ENCODE results near the gene SEC24B.
A peak's percentile ranks its signal among the peaks of the same experiment; 100 is the strongest.

Gene SEC24B

DNA sequence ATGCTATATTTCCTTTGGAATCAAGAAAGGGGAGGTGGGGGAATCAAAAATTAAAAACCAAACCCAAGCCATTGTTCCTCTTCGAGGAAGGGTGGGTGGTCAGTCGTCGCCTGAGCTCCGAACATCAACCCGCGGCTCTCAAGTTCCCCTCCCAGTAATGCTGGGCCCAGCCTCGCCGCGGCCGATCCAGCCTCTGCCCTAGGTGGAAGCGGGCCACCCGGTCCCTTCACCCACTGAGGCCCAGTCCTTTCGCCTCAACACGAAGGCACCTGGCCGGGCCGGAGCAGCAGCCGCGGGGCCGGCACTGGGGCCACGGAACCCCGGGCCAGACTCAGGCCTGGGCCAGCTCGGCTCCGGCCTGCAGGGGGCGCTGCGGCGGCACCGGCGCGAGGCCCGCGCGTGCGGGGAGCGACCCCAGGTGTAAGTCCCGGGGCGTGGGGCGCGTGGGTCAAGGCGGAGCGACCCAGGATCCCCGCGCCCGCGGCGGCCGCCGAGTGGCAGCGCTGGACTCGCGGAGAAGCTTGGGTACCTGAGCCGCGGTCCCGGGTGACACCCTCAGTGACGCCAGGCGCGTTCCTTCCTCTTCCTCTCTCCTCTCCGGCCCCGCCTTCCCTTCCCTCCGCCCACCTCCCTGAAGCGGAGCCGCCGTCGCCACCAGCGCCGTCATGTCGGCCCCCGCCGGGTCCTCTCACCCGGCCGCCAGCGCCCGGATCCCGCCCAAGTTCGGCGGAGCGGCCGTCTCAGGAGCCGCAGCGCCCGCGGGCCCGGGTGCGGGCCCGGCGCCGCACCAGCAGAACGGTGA lies at the start of gene SEC24B:
TSS of gene SEC24B (plus strand) at position 611 of the 802 bp plus-strand sequence. CDS start at position 666, 55 bp downstream.
- peak; percentile 90 for DNase-seq (ENCODE audit: low spot score)

DNA sequence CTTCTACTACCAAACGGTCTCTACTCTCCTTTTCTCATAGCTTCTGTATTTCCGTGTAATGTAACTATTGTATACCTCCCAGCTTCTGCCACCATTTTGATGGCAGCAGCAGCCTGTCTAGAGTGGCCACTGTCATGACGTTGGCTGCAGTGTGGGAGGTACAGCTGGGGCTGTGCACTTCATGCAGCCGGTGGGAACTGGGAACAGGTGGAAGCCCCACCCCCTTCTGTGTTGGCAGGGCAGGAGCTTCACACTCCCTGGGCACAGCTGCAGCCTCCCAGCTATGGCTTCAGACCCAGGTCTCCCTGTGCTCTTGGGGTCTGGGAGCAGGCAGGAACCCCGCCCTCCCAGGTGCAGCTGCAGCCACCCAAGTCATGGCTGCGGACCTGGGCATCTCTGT lies 49.8 kb upstream of the SEC24B start:
- DNase-seq (ENCODE audit: low spot score), result no peak

DNA sequence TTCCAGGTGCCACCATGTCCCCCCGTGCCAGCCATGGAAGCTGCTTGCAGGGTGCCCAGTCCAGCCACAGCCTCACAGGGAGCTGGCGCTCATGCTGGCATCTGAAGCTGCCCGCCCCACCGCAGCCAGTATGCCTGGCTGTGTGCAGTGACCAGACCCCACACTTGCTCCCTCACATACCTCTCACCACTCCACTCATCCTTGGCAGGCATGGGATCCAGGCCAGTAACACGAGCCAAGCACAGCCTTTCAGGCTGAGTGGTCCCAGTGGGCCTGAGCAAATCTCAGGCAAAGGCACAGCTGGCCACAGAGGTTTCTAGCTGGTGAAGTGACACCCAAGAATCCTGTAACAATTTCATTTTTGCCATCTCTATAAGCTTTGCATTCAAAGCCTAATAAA lies 48.4 kb upstream of the SEC24B start:
- no peak for DNase-seq (ENCODE audit: low spot score)

DNA sequence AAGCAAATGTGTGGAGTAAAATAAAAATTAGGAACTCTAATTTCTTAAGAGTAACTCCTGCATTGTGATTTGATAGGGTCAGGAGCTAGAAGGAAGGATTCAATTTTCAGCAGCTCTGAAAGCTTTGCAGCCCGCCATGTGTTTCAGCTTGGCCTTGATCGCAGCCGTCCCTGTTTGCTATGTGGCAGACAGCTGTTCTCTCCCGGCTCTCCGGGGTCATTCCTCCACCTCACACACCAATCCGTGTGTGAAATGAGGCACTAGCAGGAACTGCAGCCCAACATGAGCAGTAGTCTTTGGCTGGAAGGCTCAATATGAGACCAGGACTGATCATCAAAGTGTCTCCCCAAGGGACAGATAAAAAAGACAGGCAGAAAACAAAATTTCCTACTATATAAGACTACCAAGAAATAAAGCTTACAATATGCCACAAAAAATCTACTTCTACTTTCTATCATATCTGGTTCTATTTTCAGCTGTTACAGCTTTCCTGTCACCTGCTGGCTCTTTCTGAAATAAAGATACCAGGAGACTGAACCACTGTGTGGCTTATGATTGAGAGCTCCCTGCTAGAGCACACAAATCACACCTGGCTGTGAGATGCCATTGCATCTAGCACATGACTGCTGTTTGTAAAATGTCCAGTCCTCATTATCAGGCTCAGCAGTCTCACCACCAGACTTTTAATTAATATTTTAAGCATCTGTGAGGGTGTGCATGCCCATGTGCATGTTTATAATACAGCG lies 44.1 kb upstream of the SEC24B start:
- DNase-seq (ENCODE audit: low spot score), result no peak

DNA sequence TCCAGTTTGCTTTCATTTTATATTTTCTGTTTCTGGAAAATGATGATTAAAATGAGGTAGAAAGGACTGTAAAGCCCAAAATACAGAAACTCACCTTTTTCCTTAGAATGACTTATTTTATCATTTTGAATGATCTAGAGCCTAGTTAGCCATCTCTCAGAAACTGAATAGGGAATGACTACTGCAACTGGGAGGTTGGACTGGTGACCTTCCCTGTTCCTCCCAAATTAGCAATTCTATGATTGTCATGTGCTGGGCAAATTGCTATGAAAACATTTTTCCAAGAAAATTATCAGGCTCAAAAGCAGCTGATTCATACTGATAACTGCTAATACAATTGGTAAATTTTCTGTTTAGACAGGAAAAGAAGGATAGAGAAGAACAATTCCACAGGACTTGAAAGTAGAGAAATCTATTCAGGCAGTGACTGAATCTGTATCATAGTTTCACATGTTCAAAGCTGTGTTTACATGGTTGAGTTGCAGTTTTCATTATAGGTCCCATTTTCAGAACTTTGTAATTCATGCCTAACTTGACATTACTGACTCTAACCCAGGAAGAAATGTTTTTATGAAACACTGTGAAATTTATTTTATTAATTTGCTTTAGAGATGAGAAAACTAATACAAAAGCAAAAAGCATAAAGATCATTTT lies 43.4 kb upstream of the SEC24B start:
- DNase-seq (ENCODE audit: low spot score), result no peak

DNA sequence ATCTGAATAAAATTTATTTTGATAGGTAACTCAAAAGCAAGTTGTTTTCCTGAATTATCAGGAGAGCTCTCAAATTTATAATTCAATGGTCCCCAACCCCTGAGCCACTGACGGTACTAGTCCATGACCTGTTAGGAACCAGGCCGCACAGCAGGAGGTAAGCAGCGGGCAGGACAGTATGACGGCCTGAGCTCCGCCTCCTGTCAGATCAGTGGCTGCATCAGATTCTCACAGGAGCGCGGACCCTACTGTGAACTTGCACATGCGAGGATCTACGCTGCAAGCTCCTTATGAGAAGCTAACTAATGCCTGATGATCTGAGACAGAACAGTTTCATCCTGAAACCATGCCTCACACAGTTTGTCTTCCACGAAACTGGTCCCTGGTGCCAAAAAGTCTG lies 37.9 kb upstream of the SEC24B start:
- no peak for DNase-seq (ENCODE audit: low spot score)

DNA sequence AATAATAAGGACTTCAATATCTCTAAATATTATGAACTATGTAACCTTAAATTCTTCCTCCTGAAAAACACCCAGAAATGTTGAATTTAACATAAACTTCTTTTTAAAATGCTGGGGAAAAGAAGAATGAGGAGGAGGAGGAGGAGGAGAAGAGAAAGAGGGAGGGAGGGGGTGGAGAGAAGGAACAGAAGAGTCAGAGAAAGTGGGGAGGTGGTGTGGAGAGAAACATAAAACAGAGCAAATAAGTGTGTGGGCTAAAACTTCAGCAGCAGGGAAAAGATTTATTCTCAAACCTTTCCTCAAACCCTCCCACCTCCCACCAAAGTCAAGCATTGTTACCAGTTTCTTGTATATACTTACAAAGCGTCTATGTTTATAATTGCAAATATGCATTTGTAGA lies 34.7 kb upstream of the SEC24B start:
- DNase-seq (ENCODE audit: low spot score), result no peak

DNA sequence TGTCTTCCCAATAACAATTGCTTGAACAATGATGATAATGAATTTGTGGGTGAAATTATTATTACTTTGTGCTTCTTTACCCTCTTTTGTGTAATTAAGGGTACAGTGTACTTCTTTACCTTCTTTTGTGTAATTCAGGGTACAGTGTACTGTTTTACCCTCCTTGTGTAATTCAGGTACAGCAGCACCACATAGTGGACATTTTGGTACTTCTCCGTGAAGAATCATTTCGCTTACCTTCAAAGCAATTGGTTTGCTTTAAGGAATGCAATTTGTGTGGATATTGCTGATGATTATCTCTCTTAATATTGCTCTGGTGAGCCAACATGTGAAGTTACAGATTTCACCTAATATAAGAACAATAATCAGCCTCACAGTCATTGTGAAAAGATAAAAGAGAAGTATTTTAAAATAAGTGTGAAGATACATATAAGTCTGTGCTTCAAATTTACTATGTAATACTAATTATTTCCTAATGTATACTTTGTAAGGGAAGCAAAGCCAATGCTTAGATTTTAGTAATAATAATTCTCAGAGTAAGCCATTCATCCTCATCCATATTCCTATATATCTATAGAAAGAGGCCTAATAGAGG lies 27.2 kb upstream of the SEC24B start:
- peak; percentile 47 for DNase-seq (ENCODE audit: low spot score)

DNA sequence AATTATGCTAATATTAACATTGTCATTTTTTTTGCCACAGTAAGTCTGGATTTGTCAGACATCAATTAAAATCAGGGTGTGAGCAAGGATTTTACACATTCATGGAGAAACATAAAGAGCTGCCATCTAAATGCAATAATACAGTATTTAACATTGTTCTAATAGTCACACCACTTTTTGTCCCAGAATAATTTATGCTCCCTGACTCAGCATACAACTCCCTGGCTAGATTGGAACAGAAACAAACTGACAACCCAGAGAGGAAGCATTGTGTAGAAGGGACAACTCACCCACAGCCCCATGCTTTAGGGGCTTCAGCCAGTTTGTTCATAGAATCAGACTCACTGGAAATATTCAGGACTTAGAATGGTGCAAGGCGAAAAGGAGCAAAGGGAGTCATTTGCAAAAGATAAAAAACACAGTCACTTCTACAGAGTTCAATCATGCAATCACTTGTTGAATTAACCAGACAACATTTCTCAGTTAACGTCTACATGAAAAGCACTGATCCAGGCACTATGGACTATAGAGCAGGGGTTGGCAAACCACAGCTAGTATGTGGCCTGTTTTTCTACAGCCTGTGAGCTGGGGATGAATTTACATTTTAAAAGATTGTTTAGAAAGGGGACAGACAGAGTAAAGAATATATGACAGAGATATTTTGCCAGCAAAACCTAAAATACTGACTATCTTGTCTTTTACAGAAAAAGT lies 26.4 kb upstream of the SEC24B start:
- DNase-seq (ENCODE audit: low spot score), result no peak

DNA sequence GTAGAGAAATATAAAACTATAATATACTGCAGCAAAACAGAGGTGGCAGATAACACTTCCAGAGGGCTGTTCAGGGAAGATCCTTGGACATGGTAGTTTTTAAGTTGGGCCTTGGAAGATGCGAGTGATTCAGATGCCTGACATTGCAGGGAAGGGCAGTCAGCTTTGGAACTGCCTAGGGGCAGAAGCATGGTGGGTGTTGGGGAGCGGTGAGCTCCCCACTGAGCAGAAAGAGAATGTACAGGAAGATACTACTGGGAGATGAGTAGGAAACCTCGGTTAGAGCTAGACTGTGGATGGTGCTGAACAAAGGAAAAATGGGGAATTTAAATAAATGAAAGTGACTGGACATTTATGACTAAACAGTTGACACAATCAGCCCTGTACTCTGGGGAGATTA lies 24.9 kb upstream of the SEC24B start:
- DNase-seq (ENCODE audit: low spot score), result no peak

DNA sequence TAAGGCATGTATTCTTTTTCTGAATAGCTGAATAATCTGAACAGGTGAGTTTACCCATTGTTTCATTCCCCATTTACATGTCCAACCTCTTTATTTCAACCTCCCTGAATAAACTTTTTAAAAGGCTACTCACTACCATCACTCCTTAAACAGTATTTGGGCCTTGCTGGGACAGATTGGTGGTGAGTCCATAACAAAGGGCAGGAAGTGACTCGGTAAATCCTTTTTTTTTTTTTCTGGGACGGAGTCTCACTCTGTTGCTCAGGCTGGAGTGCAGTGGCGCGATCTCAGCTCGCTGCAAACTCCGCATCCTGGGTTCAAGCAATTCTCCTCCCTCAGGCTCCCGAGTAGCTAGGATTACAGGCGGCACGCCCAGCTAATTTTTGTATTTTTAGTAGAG lies 23.4 kb upstream of the SEC24B start:
- DNase-seq (ENCODE audit: low spot score), result no peak

DNA sequence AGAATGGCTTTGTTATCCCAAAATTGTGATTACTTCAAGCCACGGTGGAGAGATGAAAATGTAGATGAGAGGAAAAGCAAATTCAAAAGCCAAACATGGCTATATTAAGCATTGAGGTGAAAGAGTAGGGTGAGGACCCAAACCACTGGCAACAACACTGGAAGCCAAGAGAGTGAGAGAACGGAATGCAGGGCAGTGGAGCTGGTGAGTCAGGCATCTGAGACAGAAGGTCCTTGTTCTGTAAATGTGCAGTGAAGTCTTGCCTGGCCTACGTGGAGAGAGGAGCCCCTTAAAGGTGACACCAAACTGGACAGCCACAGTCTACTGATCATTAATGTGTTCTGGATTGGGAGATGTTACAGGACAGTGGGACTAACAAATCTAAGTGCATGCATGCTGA lies 22.8 kb upstream of the SEC24B start:
- DNase-seq (ENCODE audit: low spot score), result no peak

DNA sequence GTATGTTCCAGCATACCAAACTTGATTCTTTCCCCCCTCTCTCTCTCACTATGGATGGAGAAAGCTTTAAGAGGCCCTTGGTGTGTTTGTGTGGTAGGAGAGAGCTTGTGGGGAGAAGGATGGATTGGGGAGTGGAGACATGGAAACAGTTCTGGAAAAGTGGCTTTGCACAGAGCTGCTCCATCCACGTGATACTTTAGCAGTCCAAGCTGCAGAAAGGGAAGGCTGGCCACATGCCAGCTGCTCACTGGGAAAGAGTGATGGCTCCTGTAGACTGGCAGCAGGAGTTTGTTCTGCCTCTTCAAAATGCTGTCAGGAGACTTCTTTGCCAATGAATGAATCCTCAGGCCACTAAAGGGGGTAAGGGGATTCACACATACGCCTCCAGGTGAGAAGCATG lies 21.7 kb upstream of the SEC24B start:
- no peak for DNase-seq (ENCODE audit: low spot score)

DNA sequence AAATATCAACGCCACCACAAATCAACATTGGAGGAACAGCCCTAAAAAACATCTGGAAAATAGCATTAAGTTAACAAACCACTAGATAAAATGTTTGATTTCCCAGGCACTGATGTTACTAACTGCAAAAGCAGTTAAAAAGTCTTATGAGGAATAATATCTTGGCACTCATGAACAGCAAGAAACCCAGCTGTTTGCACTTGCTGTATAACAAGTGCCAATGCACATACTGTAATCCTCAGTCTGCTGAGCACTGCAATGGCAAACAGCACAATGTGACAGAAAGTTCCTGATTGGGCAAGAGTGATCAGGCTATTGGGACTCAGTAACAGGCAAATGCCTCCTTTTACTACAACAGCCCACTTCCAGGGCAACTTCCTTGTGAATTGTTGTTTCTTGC lies 20.8 kb upstream of the SEC24B start:
- DNase-seq (ENCODE audit: low spot score), result no peak

DNA sequence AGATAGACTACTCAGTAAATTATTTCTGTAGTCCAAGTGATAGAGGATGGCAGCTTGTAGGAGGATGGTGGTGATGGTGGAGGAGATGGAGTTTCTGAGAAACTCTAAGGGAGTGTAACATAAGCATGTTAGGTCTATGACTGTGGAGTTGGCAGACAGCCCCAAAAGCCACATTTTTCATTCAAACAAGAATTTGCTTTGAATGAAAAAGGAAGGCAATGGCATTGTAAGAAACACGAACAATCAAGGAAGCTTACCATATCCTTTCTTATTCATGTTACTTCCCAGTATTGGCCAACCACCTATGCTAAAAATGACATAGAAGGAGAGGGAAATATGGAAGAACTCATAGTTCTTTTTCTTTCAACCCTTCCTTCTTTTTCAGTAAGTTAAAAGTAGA lies 18.7 kb upstream of the SEC24B start:
- DNase-seq (ENCODE audit: low spot score), result no peak

DNA sequence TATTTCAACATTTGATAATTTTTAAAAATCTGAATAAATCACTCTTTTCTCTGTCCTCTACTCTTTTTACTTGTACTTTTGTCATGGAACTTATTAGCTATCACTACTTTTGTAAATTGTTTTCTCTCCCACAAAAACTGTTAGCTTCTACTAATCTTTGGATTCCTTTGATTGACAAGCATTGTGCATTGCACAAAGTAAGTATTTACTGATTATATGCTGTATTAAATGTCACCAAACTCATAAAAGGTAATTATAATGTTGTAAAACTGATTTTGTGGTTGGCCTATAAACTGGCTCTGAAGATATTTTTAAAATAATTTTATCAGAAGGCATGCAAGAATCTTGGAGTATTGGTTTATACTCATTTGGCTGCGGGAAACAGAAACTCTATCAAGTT lies 15.0 kb upstream of the SEC24B start:
- no peak for DNase-seq (ENCODE audit: low spot score)

DNA sequence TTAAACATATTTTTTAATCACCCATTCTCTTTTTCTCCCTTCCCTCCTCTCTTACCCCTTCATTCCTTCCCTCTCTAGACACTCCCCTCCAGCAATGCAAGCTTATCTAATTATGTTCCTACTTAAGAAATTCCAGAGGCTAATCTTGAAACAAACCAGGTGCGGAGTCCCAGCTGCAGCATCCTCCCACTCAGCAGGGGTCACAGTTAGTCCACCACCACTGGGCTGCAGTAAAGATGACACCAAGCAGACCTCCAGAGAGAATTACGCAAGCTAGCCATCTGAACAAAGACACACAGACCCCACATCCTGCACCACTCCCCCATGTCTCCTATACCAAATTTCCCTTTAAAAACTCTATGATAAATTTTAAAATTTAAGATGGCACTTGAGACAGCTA lies 13.9 kb upstream of the SEC24B start:
- DNase-seq (ENCODE audit: low spot score), result no peak

DNA sequence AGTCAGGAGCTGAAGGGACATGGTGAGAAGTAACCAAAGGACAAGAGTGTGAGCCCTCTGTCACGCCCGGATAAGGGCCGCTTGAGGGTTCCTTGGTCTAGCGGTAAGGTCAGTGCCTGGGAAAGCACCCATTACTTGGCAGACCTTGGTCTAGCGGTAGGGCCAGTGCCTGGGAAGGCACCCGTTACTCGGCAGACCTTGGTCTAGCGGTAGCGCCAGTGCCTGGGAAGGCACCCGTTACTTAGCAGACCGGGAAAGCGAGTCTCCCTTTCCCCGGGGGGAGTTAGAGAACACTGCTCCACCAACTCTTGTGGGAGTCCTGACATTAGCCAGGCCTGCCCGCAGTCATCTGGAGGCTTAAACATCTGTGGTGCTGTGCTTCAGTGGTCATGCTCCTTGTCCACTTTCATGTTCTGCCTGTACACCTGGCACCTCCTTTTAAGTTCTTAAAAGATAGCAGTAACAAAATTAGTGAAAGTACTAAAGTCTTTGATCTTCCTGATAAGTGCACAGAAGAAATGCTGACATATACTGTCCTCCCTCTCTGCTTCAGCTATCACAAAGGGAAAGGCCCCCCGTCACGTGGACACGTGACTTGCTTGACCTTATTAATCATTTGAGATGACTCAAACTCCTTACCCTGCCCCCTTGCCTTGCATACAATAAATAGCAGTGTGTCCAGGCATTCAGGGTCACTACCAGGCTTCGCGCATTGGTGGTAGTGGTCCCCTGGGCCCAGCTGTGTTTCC lies 9.3 kb upstream of the SEC24B start:
- no peak for DNase-seq (ENCODE audit: low spot score)

DNA sequence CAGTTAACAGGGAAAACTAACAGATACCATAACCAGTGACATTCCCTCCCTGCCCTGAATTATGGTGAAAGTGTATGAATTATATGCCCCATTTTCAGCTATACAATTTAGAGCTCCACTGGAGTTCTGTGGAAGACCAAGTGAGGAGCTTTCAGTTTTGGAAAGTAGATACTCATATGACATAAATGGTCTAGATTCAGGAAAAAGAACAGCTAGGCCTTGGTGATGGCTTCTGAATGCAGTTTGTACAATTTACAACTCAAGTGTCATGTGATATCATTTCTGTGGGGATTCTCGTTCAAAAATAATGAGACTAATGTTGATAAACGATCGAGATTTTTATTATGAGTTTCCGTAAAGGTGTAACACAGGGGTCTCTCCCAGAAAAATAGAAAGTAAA lies 8.2 kb upstream of the SEC24B start:
- DNase-seq (ENCODE audit: low spot score), result no peak

DNA sequence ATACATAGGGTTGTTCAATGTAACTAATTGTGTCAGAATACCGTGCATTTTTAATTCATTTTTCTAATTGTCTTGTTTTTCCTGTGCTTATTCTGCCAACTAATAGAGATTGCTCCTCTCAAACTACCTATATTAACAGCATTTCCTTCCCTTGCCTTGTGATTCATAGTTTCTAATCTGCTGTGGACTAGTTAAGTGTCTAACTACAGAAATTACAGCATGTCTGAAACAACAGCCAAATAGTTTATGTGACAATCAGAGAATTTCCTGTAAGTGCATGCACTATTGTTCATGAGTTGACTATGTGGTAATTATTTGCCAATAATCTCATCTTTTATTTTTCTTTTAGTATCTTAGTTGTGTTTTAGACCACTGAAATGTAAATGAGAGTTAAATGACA lies 4.1 kb upstream of the SEC24B start:
- DNase-seq (ENCODE audit: low spot score), result no peak

DNA sequence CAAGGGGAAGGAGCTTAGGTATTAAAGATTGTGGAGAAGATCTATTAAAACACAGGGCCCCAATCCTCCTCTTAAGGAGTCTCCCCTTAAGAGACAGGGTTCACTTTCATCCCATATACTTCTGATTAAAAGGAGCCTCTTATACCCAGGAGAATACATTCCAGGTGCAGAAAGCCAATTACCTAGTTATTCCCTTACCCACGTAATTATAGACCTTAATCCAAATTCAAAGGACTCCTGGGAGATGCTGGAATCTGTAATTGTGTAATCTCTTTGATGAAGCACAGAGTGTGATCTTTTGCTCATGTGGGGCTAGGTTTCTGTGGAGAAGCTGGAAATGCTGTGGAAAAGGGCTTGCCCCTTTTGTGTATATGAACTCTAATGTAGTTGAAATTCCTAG lies 1.4 kb upstream of the SEC24B start:
- DNase-seq (ENCODE audit: low spot score), result no peak

Measured in LoVo (cell line).